Measurements from ENCODE around the gene DDX4. TPM values are rescaled to one million over a fixed set of nuclear protein-coding genes. Genes with fewer than 3 reads are reported as not detected.
"Not testable (repeated sequence)": the region's sequence is repeated elsewhere in the genome, so short reads cannot be mapped to it uniquely, and the experiment has no call there.

The DDX4 gene
- total RNA-seq (2014; rRNA removed; shearing (Covaris generic)): not detected in 2 replicates

DNA sequence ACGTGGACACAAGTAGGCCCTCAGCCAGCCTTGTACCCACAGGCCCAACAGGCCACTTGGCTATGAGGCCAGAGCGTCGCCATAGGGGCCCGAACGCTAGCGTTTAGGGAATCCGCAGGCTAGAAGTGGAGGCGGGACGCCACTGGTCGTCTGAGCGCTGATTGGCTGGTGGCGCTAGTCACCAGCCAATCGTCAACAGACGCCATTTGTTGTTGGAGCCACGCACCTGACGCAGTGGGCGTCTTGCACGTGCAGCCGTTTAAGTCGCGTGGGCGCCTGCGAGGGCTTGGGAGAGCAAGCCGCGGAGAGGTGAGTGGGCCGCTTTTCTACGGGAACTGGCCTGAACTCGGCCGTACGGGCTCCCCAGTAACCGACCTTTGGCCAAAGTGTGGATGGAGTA lies at the start of gene DDX4:
Gene DDX4, plus strand, starts transcription at position 269 of the 400 bp plus-strand sequence. CDS start 903 bp downstream, outside the sequence.
- DNase-seq (ENCODE audit: low spot score): no peak

- peak; percentile 68 for DNase-seq (ENCODE audit: low spot score)
These were observed 46.4 kb upstream of the DDX4 start for GRCh38 chr5:55691265-55692105.

DNA sequence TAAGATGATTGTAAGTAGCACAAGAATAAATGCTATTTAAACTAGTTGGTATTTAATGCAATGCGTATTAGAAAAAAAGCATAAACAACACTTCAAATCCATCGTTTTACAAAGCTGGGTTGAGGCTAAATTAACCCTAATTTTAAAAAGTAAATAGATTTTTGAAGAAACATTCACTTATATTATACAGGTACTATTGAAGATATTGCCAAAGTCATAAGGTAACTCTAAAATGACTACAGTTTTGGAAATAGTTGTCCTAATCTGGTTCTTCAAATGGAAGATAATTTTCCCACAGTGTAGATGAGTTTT lies 45.8 kb upstream of the DDX4 start:
- DNase-seq (ENCODE audit: low spot score): no peak

DNA sequence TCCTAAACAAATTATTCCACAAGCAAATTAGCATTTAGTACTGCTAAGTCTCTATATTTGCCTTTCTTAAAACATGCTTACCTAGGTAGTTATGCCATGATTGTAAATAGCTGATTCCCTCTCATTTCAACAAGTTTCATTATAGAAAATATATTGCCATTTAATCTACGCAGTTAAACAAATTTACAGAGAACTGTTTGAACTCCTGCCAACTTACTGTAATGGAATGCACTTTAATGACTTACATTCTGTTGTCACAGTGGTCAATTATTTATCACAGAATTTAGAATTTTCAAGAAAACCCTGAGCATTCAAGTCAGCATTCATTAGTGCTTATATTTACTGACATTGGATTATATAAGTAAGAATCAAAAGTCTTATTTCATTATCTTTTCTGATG lies 45.4 kb upstream of the DDX4 start:
- DNase-seq (ENCODE audit: low spot score): peak; percentile 60

GRCh38 chr5:55694152-55694830 lies 43.6 kb upstream of the DDX4 start:
- DNase-seq (ENCODE audit: low spot score): peak; percentile 58

GRCh38 chr5:55696704-55697103 lies 41.2 kb upstream of the DDX4 start:
- not testable (repeated sequence) for DNase-seq (ENCODE audit: low spot score)

DNA sequence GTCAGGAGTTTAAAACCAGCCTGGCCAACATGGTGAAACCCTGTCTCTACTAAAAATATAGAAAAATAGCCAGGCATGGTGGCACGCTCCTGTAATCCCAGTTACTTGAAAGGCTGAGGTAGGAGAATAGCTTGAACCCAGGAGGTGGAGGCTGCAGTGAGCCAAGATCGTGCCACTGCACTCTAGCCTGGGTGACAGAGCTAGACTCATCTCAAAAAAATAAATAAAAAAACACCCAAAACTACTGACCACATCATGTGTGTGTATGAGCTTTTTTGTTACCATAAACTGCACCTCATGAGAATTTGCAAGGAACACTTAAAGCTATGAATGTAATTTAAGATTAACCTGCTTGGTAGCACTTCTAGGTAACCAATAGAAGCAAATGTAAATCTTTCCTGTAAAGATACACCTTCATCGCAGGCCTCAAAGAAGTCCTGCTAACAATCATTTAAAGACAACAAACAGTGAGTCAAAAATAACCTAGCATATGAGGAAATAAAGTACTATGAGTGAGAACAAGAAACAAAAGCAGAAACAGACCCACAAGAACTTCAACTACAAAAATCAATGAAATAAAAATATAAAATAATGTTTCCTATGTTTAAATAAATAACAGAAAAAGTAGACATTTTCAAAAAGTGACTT lies 38.7 kb upstream of the DDX4 start:
- DNase-seq (ENCODE audit: low spot score): no peak

DNA sequence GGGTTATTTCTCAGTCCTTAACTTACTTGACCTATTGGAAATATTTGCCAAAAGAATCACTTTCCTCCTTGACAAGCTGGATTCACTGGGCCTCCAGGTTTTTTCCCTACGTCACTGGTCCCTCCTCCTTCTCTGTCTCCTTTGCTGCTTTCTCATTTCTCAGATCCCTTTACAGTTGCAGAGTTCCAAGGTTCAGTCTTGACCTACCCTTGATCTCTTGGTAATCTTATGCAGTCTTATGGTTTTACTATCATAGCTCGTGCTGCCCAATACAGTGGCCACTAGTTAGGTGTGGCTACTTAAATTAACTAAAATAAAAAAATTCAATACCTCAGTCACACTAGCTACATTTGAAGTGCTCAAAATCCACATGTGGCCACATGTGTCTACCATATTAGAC lies 37.1 kb upstream of the DDX4 start:
- no peak for DNase-seq (ENCODE audit: low spot score)

DNA sequence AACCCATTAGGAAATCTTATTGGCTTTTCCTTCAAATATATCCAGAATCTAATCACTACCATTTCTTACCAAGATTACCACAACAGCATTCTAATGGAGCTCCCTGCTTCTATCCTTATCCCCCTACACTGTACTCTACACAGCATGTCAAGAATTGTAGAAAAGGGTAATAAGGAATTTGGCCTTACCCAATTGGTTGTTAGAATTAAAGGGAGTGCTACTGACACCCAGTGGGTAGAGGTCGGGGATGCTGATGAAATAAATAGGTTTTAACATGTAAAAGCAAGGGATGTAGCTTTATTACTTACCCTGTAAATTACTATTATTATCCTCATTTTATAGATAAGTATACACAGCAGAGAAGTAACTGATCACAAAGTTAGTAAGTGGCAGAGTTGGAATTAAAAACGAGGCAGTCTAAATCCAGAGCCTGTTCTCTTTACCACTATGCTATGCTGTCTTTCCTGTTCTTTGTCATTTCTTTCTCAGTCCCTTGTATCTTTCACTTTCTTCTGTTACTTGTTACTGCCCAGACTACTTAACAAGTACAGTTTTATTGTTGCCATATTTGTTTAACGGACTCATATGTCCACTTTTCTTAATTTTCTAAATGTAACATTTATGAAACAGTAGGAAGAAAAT lies 36.3 kb upstream of the DDX4 start:
- DNase-seq (ENCODE audit: low spot score): no peak

GRCh38 chr5:55702598-55703345 lies 35.1 kb upstream of the DDX4 start:
- no peak for DNase-seq (ENCODE audit: low spot score)

DNA sequence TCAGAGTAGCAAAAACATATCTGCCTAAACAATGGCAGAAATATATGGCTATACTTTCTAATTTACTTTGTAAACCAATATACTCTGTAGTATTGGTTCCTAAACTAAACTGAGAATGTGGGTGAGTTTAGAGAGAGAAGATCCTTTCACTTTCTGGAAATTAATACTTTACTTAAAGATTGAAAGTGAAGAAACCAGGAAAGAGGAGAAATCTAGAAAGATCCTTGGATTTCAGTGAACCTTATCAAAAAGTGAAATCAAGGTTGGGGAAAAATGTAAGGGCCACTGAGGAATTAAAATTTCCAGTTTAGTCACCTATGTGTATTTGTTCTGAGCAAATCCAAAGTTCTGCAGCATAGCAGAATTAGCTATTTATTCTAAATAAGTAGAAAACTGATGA lies 31.6 kb upstream of the DDX4 start:
- no peak for DNase-seq (ENCODE audit: low spot score)

DNA sequence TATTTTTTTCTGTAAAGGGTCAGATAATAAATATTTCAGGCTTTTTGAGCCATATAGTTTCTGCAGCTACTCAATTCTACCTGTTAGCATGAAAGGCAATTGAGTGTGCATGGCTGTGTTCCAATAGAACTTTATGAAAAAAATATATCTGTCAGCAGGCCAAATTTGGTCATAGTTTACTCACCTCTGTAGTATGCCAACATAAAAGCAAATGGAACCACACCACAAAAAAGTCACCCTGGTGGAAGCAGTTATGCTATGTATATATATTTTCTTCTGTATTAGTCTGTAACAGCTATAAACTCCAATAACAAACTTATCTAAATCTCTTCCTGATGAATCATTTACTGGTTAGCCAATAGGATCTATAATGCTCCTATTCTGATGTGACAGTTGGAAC lies 29.1 kb upstream of the DDX4 start:
- DNase-seq (ENCODE audit: low spot score): no peak

DNA sequence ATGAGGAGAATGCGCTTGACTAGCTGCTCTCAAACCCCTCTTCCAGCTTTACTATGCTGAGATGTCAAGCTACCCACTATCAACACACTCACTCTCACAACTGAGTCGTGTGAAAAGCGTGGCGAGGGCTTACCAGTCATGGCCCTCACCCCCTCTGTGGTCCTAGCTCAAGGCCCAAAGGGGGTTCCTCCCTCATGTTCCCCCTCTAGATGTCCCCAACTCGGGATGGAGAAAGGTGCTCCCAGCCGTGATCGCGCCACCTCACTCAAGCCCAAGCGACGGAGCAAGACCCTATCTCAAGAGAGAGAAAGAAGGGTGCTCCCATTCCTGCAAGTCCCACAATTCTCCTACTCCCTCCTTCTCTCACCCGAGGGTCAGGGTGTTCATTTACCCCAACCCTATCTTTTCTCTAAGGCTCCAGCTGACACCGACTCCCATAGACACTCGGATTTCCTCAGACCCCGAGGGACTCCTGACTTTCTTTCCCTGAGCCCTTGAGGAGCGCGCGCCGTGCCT lies 26.3 kb upstream of the DDX4 start:
- no peak for DNase-seq (ENCODE audit: low spot score)

- peak; percentile 96 for DNase-seq (ENCODE audit: low spot score)
These were observed 25.6 kb upstream of the DDX4 start, which contains the start of gene SLC38A9 for GRCh38 chr5:55712023-55712859. Gene SLC38A9, minus strand, starts transcription at chr5:55712324. Its CDS starts 14,366 bp downstream, at chr5:55697958.

DNA sequence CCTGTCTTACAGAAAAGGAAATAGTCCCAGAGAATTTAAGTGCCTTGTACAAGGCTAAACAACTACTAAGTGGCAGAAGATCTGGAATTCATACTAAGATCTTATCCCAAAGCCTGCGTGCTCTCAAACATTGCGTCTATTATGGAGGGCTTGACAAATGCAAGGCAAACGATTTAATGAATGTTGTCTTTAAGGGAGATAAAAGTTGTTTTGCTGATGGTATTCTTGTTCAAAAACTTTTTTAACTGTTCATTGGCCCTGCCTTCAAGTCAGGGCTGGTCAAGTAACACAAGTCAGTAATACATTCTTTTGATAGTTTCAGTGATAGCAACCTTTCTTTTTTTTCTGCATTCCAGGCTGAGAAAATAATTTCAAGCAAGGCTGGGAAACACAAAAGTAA lies 24.0 kb upstream of the DDX4 start:
- no peak for DNase-seq (ENCODE audit: low spot score)

DNA sequence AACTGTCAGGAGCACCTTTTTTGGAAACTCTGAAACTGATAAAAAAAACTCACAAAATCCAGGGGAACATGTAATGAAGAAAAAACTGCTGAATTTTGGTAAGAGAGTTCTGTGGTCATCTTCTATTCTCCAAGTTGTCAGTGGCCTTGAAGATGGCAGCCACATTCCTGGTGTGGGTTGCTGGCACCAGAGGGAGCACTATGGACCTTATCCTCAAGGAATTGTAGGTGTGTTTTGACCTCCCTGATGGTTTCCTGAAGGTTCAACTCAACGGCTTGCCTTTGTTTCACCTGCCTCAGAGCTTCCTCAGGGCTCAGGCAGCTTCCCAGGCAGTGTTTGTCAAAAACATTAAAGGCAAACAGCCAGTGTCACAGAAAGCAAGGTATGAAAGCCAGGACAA lies 23.5 kb upstream of the DDX4 start:
- DNase-seq (ENCODE audit: low spot score): peak; percentile 34

- DNase-seq (ENCODE audit: low spot score): peak; percentile 12
These were observed 23.1 kb upstream of the DDX4 start for GRCh38 chr5:55714749-55715148.

DNA sequence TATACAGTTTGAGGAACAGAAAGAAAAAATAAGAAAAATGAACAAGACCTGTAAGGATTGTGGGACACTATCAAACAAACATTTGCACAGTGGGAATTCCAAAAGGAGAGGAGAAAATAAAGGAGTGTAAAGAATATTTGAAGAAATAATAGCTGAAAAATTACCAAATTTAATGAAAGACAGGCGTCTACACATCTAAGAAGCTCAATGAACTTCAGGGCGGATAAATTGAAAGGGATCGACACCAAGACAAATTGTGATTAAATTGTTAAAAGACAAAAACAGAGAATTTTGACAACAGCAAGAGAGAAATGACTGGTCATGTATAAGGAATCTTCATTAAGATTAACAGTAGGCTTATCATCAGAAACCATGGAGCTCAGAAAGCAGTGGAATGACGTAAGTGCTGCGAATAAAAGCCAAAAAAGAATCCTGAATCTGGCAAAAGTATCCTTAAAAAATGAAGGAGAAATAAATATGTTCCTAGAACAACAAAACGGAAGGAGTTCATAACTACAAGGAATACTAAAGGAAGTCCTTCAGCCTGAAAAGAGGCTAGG lies 22.3 kb upstream of the DDX4 start:
- DNase-seq (ENCODE audit: low spot score): no peak

DNA sequence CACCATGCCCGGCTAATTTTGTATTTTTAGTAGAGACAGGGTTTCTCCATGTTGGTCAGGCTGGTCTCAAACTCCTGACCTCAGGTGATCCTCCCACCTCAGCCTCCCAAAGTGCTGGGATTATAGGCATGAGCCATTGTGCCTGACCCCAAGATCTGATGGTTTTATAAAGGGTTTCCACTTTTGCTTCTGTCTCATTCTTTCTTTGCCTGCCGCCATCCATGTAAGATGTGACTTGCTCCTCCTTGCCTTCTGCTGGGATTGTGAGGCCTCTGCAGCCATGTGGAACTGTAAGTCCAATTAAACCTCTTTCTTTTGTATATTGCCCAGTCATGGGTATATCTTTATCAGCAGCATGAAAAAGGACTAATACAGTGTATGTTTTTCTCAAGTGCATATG lies 18.8 kb upstream of the DDX4 start:
- not testable (repeated sequence) for DNase-seq (ENCODE audit: low spot score)

- DNase-seq (ENCODE audit: low spot score): no peak
These were observed 17.6 kb upstream of the DDX4 start for GRCh38 chr5:55720188-55720703.

Data from HT-29 (cell line).